Astrocyte (in vitro differentiated cells and primary cell): ENCODE data around the gene PPM1F.

Experiments used
- CTCF ChIP-seq: IDR thresholded peaks from 2 replicates; pipeline ENCODE4 v1.5.1; 2011; ENCODE audit warnings: low read depth, mild to moderate bottlenecking, inconsistent platforms, low read length, moderate library complexity; ENCODE audit not compliant: insufficient read depth
- EZH2 ChIP-seq: IDR thresholded peaks from 2 replicates; pipeline ENCODE4 v1.6.1; 2012; ENCODE audit warnings: mild to moderate bottlenecking, low read length, inconsistent platforms; ENCODE audit not compliant: insufficient read depth

- TF ChIP-seq CTCF (no peak), EZH2 (no peak)
Measured at GRCh38 chr22:21974058-21974649, 21.5 kb upstream of the PPM1F start.
